CD4-positive, alpha-beta memory T cell (primary cell): ENCODE data around the gene SEL1L3. TPM values are rescaled to one million over a fixed set of nuclear protein-coding genes. Genes with fewer than 3 reads are reported as not detected.

Experiments used
- CTCF ChIA-PET: fragments of 350-600 bp; sonication (Branson Sonifier 250); formaldehyde crosslinking; loops from one replicate; lab custom pipeline; 2021; ENCODE audit warnings: inconsistent platforms; ENCODE audit not compliant: partially characterized antibody; lab: Charles Lee
- POLR2A ChIA-PET: fragments of 350-600 bp; sonication (Branson Sonifier 250); formaldehyde crosslinking; loops from one replicate; lab custom pipeline; 2021; ENCODE audit not compliant: partially characterized antibody; lab: Charles Lee
- DNase-seq, 5 donors: peaks; one replicate each; pipeline versions ENCODE4 v3.0.0 to v3.0.0-alpha.2; 2020 to 2022; ENCODE audit warnings: mixed read lengths in 1 of 5
- H3K27ac ChIP-seq: one replicate; pipeline ENCODE4 v1.7.0; 2013; ENCODE audit warnings: low read depth, low read length
- H3K27me3 ChIP-seq: 2 replicates; pipeline ENCODE4 v1.7.0; 2013; ENCODE audit warnings: mild to moderate bottlenecking, low read length, moderate library complexity; ENCODE audit not compliant: insufficient read depth
- H3K36me3 ChIP-seq: 2 replicates; pipeline ENCODE4 v1.7.0; 2013; ENCODE audit warnings: mild to moderate bottlenecking, low read length, moderate library complexity; ENCODE audit not compliant: insufficient read depth
- H3K4me1 ChIP-seq: 2 replicates; pipeline ENCODE4 v1.7.0; 2013; ENCODE audit warnings: mild to moderate bottlenecking, low read length, moderate library complexity; ENCODE audit not compliant: insufficient read depth
- H3K4me3 ChIP-seq, 2 donors: one replicate each; pipeline ENCODE4 v1.7.0; 2013; ENCODE audit warnings: low read length in 2 of 2, mild to moderate bottlenecking in 1 of 2
- H3K9me3 ChIP-seq, 2 donors: one replicate each; pipeline ENCODE4 v1.7.0; 2013; ENCODE audit warnings: low read length in 2 of 2, control low read depth in 1 of 2; ENCODE audit not compliant: control insufficient read depth in 1 of 2
- H3K27ac Mint-ChIP-seq, 7 donors: one replicate each; pipeline ENCODE4 v1.8.0; 2020 to 2021; ENCODE audit warnings: mixed read lengths in 7 of 7, mild to moderate bottlenecking in 6 of 7, inconsistent platforms in 3 of 7, moderate library complexity in 3 of 7
- H3K27me3 Mint-ChIP-seq, 2 donors: one replicate each; pipeline ENCODE4 v1.8.0; 2020 to 2021; ENCODE audit warnings: mixed read lengths in 2 of 2
- H3K36me3 Mint-ChIP-seq, 2 donors: one replicate each; pipeline ENCODE4 v1.8.0; 2020 to 2021; ENCODE audit warnings: mixed read lengths in 2 of 2, inconsistent platforms in 1 of 2, mild to moderate bottlenecking in 1 of 2
- H3K4me1 Mint-ChIP-seq, 4 donors: one replicate each; pipeline ENCODE4 v1.8.0; 2020 to 2021; ENCODE audit warnings: mixed read lengths in 4 of 4, mild to moderate bottlenecking in 1 of 4
- H3K4me3 Mint-ChIP-seq, 8 donors: one replicate each; pipeline ENCODE4 v1.8.0; 2020 to 2021; ENCODE audit warnings: mixed read lengths in 8 of 8, mild to moderate bottlenecking in 7 of 8, moderate library complexity in 6 of 8, inconsistent platforms in 3 of 8
- H3K9me3 Mint-ChIP-seq, 8 donors: one replicate each; pipeline ENCODE4 v1.8.0; 2020 to 2021; ENCODE audit warnings: mixed read lengths in 8 of 8, mild to moderate bottlenecking in 5 of 8, inconsistent platforms in 3 of 8, moderate library complexity in 1 of 8
- intact Hi-C: fragments of 100-400 bp; cut with micrococcal nuclease; formaldehyde crosslinking; loops from one replicate; pipeline ENCODE4 v1.15.1; 2023
- polyA plus RNA-seq, 2 donors: library from polyadenylated mRNA; unstranded; fragments of 300-500 nt; fragmentation: Illumina TruSeq; gene quantifications; one replicate each; pipeline ENCODE4 v1.2.3, GENCODE V29; 2021
- total RNA-seq, 2 experiments: library from RNA; stranded (reverse); gene quantifications; one replicate each; pipeline ENCODE4 v1.2.3, GENCODE V29; 2021

Gene SEL1L3
- total and polyA plus RNA-seq, 4 experiments from 2014 or later, result 61.3 to 68.8 (median 62.9) TPM

- Mint-ChIP-seq H3K9me3 (no peaks in the 10 kb centered on the region), H3K36me3 (peaks cover 60 to 61% of the 10 kb centered on the region in 2 donors), H3K27ac (peak overlapping the region in 2 of 7 donors; percentile 54 to 61), H3K27me3 (no peaks in the 10 kb centered on the region), H3K4me3 (no peak overlapping the region), H3K4me1 (peaks cover 18 to 50% (median 25%) of the 10 kb centered on the region in 4 donors)
- ChIA-PET CTCF (interaction anchor here (1.0 kb wide), 1 partner anchor 573 kb away, joined by 4 read pairs; no protein-coding TSS in a partner anchor), POLR2A (no interaction called here)
- no peaks in the 10 kb centered on the region for H3K27me3 ChIP-seq
- DNase-seq, result no peak
- no peaks in the 10 kb centered on the region for H3K4me1 ChIP-seq
- peaks cover 7% of the 10 kb centered on the region for H3K36me3 ChIP-seq
- H3K9me3 ChIP-seq, result no peaks in the 10 kb centered on the region
- H3K4me3 ChIP-seq, result no peak overlapping the region
- H3K27ac ChIP-seq, result no peak overlapping the region
- intact Hi-C loops, result no loop called here
These were observed 27.4 kb downstream of the SEL1L3 start for GRCh38 chr4:25835384-25835783.

GRCh38 chr4:25834411-25835107 lies 28.2 kb downstream of the SEL1L3 start:
- POLR2A ChIA-PET, result no interaction called here
- Histone ChIP-seq H3K27me3 (no peaks in the 10 kb centered on the region), H3K27ac (no peak overlapping the region), H3K4me3 (no peak overlapping the region), H3K36me3 (peaks cover 13% of the 10 kb centered on the region), H3K4me1 (no peaks in the 10 kb centered on the region), H3K9me3 (no peaks in the 10 kb centered on the region)
- Mint-ChIP-seq H3K36me3 (peaks cover 67 to 68% of the 10 kb centered on the region in 2 donors), H3K27me3 (no peaks in the 10 kb centered on the region), H3K27ac (peak overlapping the region in 2 of 7 donors; percentile 54 to 70), H3K9me3 (no peaks in the 10 kb centered on the region), H3K4me1 (peaks cover 18 to 45% (median 25%) of the 10 kb centered on the region in 4 donors), H3K4me3 (no peak overlapping the region)
- intact Hi-C loops, result no loop called here
- CTCF ChIA-PET, result no interaction called here
- DNase-seq, result no peak

- Histone ChIP-seq H3K27ac (no peak overlapping the region), H3K9me3 (no peaks in the 10 kb centered on the region), H3K4me1 (no peaks in the 10 kb centered on the region), H3K27me3 (no peaks in the 10 kb centered on the region), H3K4me3 (no peak overlapping the region), H3K36me3 (peaks cover 21% of the 10 kb centered on the region)
- no peak for DNase-seq
- Mint-ChIP-seq H3K4me1 (peaks cover 8 to 31% (median 13%) of the 10 kb centered on the region in 4 donors), H3K27ac (no peak overlapping the region), H3K9me3 (no peaks in the 10 kb centered on the region), H3K36me3 (peaks cover 61 to 75% of the 10 kb centered on the region in 2 donors), H3K4me3 (no peak overlapping the region), H3K27me3 (no peaks in the 10 kb centered on the region)
- ChIA-PET POLR2A (no interaction called here), CTCF (no interaction called here)
- intact Hi-C loops, result no loop called here
These were observed 32.2 kb downstream of the SEL1L3 start for GRCh38 chr4:25830548-25830947.

GRCh38 chr4:25827897-25828296 lies 34.9 kb downstream of the SEL1L3 start:
- Mint-ChIP-seq H3K27me3 (no peaks in the 10 kb centered on the region), H3K36me3 (peaks cover 46 to 67% of the 10 kb centered on the region in 2 donors), H3K9me3 (no peaks in the 10 kb centered on the region), H3K4me1 (peaks cover 0 to 13% (median 5%) of the 10 kb centered on the region in 4 donors), H3K27ac (peak overlapping the region in 1 of 7 donors; percentile 15), H3K4me3 (no peak overlapping the region)
- Histone ChIP-seq H3K9me3 (no peaks in the 10 kb centered on the region), H3K4me3 (no peak overlapping the region), H3K36me3 (peaks cover 21% of the 10 kb centered on the region), H3K27me3 (no peaks in the 10 kb centered on the region), H3K4me1 (no peaks in the 10 kb centered on the region), H3K27ac (no peak overlapping the region)
- CTCF ChIA-PET, result no interaction called here
- DNase-seq, result no peak
- POLR2A ChIA-PET, result no interaction called here
- intact Hi-C loops, result no loop called here

GRCh38 chr4:25827373-25827772 lies 35.4 kb downstream of the SEL1L3 start:
- Mint-ChIP-seq H3K4me1 (peaks cover 0 to 8% (median 4%) of the 10 kb centered on the region in 4 donors), H3K27me3 (no peaks in the 10 kb centered on the region), H3K9me3 (no peaks in the 10 kb centered on the region), H3K27ac (peak overlapping the region in 2 of 7 donors; percentile 30 to 40), H3K36me3 (peaks cover 46 to 67% of the 10 kb centered on the region in 2 donors), H3K4me3 (no peak overlapping the region)
- Histone ChIP-seq H3K9me3 (no peaks in the 10 kb centered on the region), H3K4me3 (no peak overlapping the region), H3K27ac (no peak overlapping the region), H3K27me3 (no peaks in the 10 kb centered on the region), H3K36me3 (peaks cover 16% of the 10 kb centered on the region), H3K4me1 (no peaks in the 10 kb centered on the region)
- CTCF ChIA-PET, result no interaction called here
- POLR2A ChIA-PET, result no interaction called here
- DNase-seq, result no peak
- intact Hi-C loops, result no loop called here

- no peak for DNase-seq
- Histone ChIP-seq H3K36me3 (peaks cover 17% of the 10 kb centered on the region), H3K27me3 (no peaks in the 10 kb centered on the region), H3K27ac (no peak overlapping the region), H3K9me3 (no peaks in the 10 kb centered on the region), H3K4me1 (no peaks in the 10 kb centered on the region), H3K4me3 (no peak overlapping the region)
- Mint-ChIP-seq H3K27me3 (no peaks in the 10 kb centered on the region), H3K36me3 (peaks cover 48 to 67% of the 10 kb centered on the region in 2 donors), H3K4me3 (no peak overlapping the region), H3K9me3 (no peaks in the 10 kb centered on the region), H3K4me1 (peaks cover 0 to 6% (median 4%) of the 10 kb centered on the region in 4 donors), H3K27ac (no peak overlapping the region)
- CTCF ChIA-PET, result no interaction called here
- POLR2A ChIA-PET, result no interaction called here
- intact Hi-C loops, result no loop called here
These were observed 36.6 kb downstream of the SEL1L3 start for GRCh38 chr4:25826074-25826752.

GRCh38 chr4:25823632-25824031 lies 39.2 kb downstream of the SEL1L3 start:
- Mint-ChIP-seq H3K4me3 (no peak overlapping the region), H3K27me3 (no peaks in the 10 kb centered on the region), H3K4me1 (peaks cover 0 to 1% (median 0%) of the 10 kb centered on the region in 4 donors), H3K9me3 (no peaks in the 10 kb centered on the region), H3K27ac (peak overlapping the region in 2 of 7 donors; percentile 10 to 53), H3K36me3 (peaks cover 52 to 70% of the 10 kb centered on the region in 2 donors)
- Histone ChIP-seq H3K27ac (no peak overlapping the region), H3K36me3 (peaks cover 19% of the 10 kb centered on the region), H3K4me1 (no peaks in the 10 kb centered on the region), H3K4me3 (no peak overlapping the region), H3K9me3 (no peaks in the 10 kb centered on the region), H3K27me3 (no peaks in the 10 kb centered on the region)
- ChIA-PET CTCF (interaction anchor here (1.4 kb wide), 1 partner anchor 19 kb away, joined by 3 read pairs; no protein-coding TSS in a partner anchor), POLR2A (no interaction called here)
- intact Hi-C loops, result no loop called here
- DNase-seq, result no peak
